AG08396 (cell line): ENCODE data around the gene UBP1.
"Not testable (repeated sequence)": the region's sequence is repeated elsewhere in the genome, so short reads cannot be mapped to it uniquely, and the experiment has no call there.

Experiments
- DNase-seq: peaks from one replicate; pipeline ENCODE4 v3.0.0; 2012; ENCODE audit warnings: low spot score, mixed read lengths

The UBP1 gene

DNA sequence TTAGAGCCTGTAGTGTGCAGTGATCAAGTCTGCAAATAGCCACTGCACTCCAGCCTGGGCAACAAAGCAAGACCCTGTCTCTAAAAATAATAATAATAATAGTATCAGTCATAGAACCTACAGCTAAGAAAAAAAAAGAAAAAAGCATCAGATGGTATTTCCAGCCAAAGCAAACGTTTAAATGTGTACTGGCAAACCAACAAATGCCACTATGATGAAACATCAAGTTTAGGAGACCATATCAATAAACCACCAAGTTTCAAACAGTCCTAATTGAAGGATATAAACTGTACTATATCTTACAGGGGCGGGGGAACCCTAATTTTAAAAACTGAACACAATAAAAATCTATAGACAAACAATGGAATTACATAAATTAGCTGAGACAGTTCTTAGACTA, 6.4 kb downstream of the UBP1 start:
- no peak for DNase-seq

DNA sequence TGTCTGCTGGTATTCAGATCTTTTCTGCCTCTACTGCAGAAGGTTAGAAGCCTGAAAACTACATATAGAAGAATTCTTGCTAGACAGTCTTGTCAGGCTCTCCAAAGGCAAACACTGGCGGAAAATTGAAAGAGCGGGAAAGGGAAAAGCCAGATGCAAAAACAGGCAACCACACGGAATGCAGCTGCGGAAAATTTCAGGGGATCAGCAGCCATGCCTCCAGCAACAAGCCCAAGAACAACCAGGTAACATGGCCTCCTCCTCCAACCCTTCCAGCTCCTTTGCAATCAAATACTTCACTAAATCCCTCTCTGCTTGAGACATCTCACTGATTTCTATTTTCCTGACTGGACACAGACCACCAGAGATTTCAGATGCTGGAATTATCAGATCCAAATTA, 9.6 kb downstream of the UBP1 start:
- DNase-seq, result no peak

DNA sequence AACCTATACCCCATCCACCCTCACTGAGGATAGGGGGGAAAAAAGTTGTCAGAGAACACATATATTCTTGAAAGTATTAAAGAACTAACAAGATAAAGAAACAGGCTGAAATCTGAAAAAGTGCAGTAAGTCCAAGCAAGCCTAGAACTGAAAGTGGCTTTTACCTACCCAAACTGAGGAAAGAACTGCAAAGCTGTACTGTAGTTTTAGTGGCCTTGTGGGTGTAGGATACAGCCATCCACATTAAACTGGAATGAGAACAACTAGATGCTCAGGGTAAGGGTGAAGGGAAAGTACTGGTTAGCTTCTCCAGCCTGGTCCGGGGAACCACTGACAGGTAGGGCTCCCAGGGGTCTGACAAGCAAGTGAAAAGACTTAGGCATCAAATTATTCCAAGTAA, 10.1 kb downstream of the UBP1 start:
- DNase-seq, result no peak

DNA sequence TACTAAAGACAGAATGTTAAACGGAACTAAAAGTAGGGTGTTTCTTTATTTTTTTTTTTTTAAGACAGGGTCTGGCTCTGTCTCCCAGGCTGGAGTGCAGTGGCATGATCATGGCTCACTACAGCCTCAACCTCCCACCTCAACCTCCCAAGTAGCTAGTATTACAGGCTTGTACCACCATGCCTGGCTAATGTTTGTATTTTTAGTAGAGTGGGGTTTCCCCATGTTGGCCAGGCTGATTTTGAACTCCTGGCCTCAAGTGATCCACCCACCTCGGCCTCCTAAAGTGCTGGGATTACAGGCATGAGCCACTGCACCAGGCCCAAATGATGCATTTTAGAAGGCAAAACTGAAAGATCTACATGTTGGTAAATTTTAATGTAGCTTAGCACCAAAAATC, 10.9 kb downstream of the UBP1 start:
- DNase-seq, result not testable (repeated sequence)

DNA sequence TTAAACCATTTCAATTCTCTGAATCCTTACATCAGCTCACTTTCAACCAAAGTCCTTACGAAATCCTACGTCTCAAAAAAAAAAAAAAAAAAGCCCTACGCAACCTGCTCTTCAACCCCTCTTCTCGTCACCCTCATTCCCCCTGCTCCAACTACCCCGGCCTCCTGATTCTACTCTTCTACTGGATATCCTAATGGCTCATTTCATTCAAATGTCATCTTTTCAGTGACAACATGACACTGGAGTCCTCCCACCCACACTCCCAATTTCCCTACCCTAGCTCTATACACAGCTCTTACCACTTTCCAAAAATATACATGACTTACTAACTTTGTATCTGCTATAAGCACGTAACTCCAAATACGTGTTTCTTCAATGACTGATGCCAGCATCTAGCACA, 11.5 kb downstream of the UBP1 start:
- no peak for DNase-seq

DNA sequence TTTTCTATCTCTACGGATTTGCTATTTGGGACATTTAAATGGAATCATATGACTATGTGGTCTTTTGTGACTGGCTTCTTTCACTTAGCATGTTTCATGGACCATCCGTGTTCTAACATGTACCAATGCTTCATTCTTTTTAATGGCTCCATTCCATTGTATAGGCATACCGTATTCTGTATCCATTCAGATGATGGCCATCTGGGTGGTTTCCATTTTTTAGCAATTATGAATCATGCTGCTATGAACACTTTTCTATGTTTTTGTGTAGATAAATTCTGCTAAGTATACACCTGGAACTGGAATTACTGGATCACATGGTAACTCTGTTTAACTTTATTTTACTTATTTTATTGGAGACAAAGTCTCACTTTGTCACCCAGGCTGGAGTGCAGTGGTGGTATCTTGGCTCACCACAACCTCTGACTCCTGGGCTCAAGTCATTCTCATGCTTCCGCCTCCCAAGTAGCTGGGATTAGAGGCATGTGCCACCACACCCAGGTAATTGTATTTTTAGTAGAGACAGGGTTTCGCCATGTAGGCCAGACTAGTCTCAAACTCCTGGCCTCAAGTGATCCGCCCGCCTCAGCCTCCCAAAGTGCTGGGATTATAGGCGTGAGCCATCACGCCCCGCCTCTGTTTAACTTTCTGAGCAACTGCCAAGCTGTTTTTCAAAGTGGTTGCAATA, 13.4 kb downstream of the UBP1 start:
- DNase-seq, result no peak

DNA sequence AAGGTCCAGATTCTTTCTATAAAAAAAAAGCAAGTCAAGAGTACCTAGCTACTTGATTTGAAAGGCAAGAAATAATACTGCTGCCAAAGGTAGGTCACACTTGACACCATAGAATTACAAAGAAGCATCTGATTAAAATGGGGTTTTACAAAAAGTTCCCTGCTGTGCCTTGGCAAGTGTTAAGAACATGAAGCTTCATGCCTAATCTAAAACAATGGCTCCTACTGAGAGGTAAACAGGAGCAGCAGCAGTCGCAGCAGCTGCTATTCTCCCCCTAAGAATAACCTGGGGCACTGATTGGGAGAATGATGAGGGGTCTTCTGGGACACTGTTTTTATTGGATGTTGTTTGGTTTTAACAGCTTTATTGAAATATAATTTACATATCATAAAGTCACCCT, 14.1 kb downstream of the UBP1 start:
- DNase-seq, result no peak

DNA sequence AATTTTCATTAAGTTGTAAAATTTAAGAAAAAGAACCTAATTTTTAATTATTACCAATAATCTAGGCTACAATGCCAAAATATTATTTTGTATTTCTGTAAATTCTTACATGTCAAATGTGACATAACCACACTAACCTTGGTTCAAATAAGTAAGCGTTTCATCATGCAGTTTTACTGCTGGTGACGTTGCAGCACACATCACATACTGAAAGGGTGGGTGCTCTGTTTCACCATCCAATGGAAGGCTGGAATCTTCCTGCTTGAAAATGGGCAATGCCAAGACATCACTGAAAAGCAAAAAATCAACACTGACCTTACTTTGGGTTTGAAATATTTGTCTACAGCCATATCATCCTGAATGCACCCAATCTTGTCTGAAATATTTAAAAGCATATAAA, 14.8 kb downstream of the UBP1 start:
- DNase-seq, result no peak

DNA sequence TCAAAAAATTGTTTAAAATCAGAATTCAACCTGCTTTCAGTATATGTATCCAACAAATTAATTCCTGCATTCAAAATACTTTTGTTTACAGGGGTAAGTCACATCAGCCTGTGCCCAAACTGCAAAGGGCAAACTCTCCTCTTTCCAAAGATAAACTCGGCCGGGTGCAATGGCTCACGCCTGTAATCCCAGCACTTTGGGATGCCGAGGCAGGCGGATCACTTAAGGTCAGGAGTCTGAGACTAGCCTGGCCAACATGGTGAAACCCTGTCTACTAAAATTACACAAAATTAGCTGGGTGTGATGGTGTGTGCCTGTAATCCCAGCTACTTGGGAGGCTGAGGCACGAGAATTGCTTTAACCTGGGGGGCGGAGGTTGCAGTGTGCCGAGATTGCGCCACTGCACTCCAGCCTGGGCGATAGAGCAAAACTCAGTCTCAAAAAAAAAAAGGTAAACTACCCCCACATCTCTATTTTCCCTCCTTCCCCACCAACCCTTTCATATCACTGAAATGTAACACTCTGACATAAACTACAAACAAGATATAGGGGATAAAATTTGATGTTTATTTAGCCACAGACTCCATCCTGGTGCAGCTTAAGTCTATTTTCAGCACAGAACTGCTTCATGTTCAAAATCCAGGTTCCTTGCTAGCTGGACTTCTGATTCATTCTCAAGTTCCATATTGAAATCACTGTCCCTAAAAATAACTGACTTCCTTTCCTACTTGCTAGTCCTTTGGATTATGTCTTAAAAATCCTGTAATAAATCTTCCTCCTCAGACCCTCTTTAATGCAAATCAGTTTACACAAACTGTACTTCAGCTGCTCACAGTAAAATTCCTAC, 15.4 kb downstream of the UBP1 start:
- no peak for DNase-seq

DNA sequence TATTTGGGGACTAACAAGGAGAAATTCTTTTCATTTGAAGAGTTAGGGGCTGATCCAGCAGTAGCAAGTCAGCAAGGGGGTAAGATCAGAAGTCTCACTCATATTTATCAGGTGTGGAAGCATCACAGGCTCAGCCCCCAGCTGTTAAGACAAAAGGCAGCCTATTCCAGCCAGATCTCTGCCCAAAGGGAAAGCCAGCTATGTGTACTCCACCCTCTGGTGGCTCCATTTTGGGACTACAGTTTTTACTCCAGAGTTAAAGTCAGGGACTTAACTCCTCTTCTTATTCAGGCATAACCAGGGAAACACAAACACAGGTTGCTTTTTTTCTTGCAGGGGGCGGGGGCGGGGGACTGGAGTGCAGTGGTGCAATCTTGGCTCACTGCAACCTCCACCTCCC, 19.2 kb downstream of the UBP1 start:
- no peak for DNase-seq

DNA sequence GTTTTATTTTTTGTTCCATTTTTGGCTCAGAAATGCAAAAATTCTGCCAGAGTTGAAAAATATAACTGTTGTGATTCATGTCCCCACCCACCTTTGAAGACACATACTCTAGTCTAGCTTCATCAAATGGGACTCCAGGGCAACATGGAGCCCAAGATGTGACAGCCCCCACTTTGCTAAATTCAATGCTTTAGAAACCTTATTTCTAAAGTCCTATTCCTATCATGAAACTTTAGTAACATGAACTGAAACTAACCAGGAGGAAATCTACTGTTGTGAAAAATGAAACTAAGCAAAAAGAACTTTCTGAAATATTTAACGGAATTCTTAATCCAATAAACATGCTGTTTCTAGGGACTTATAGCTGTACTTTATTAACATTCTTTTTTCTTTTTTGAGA, 20.3 kb downstream of the UBP1 start:
- no peak for DNase-seq

DNA sequence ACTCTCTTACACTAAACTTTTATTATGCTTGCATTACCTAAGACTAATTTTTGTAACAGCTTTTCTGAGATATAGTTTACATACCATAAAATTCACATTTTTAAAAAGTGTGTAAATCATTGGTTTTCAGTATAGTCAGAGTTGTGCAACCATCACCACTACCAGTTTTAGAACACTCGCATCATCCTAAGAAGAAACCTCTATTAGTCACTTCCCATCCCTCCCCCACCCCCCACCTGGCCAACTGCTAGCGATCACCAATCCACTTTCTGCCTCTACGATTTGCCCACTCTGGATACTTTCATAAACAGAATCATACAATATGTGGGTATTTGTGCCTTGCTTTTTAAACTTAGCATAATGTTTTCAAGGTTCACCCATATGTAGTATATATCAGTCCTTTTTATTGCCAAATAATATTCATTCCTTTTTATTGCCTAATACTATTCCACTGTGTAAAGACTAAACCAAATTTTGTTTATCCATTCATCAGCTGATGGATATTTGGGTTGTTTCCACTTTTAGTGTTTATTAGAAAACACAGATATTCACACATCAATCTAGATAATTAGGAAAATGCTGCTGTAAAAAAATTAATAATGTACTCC, 23.0 kb downstream of the UBP1 start:
- no peak for DNase-seq

DNA sequence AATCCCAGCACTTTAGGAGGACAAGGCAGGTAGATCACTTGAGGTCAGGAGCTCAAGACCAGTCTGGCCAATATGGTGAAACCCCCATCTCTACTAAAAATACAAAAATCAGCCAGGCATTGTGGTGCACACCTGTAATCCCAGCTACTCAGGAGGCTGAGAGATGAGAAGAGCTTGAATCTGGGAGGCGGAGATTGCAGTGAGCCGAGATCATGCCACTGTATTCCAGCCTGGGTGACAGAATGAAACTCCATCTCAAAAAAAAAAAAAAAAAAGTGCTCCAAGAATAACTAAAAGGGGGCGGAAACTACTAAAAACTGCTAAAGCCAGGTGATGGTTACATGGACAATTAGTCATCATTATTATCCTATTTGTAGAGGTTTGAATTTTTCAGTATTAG, 29.4 kb downstream of the UBP1 start:
- DNase-seq, result not testable (repeated sequence)

DNA sequence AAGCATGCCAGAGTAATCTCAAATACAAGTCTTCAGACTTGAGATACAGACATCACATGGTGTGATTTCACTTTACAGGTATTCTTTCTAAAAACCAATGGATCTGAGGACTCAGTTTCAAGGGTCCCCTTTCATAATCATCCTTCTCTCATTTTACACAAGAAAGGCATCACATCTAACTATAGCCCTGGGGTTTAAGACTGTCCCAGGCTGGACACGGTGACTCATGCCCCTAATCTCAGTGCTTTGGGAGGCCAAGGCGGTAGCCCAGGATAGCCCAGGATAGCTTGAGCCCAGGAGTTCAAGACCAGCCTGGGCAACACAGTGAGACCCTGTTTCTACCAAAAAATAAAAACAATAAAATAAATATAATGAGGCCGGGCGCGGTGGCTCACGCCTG, 36.4 kb downstream of the UBP1 start:
- no peak for DNase-seq

DNA sequence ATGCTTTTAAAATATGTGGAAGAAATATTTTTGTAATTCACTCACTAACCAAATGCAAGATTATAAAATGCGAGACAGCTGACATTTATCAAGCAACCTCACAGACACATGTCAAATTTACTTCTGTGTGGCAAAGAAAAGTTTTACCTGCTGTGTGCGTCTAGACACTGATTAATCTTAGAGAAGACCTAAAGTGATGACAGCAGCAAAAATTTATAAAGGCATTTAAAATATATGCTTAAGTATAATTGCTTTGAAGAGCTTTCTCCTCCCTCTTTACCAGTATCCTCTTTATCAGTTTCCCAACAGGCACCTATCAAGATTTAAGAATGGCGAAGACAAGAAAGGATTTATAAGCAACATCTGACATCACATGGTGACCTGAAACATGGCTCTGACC, 37.3 kb downstream of the UBP1 start:
- DNase-seq, result no peak

DNA sequence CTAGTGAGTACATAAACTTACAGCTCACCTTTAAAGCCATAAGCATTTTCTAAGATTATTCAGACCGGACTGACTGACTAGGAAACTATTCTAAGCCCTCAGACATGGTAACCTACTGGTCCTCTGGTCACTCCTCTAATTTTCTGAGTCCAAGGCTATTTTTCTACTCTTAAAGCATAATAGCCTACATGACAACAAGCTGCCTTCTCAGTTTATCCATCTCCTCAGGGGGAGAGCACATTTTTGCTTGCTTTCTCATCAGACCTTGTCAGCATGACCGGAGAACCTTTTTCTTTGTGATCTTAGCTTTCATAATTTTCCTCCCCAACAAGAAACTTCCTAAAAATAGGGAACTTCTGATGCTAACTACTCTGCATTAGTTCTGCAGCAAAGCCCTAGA, 38.4 kb downstream of the UBP1 start:
- no peak for DNase-seq

DNA sequence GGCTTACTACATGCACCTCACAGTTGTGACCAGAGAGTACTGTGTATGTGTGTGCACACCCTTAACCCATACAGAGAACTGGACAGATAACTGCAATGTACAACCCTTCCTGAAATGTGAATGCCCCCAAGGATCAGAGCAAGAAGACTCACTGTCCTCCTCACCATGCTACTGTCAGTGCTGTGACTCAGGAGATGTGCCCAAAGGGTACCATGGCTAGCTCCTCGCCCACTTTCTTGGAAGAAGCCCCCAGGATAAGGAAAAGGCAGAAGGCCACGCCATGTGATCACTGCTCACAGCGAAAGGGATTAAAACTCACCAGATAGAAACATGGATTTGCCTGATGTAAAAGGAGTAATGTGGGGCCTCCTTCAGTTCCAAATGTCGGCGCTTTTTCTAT, 41.8 kb downstream of the UBP1 start:
- DNase-seq, result no peak

DNA sequence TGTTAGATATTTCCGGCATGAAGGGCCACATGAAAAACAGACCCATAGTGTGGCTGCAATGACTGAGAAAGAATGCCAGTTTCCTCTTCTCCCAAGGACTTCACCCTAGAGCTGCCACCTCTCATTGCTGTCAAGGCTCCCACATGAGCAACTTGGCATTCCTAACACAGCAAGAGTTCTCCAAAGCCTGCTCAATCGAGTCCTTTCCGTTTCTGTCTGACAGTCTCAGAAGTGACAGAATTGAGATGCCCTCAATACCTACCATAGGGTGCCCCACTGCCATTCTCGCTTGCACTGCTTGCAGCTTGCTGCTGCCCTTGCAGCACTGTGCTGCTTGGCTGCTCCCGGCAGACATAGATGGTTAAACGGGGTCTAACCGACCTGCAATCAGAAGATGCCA, 44.3 kb downstream of the UBP1 start:
- no peak for DNase-seq

DNA sequence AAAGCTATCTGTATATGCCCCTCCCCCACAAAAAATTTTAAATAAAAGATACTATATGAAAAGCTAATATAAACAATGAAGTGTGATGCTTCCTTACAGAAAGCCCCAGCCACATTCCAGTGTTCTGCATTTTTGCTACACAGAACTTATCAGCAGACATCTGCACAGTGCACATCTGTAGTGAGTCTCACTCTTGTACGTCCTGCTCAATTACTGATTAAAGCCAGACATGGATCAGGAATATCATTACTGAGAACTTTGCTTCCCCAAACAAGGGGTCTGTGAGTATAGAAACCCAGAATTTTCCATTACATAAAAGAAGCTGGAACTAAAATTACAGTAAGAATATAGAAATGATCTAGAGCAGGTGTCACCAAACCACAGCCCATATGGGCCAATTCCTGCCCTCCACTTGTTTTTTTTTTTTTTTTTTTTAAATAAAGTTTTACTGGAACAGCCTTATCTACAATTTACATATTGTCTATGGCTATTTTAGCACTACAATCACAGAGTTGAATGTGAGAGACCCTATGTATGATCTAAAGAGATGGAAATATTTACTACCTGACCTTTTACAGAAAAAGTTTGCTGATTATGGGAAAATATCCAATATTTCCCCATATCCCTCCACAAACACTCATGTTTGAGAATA, 45.7 kb downstream of the UBP1 start:
- no peak for DNase-seq

DNA sequence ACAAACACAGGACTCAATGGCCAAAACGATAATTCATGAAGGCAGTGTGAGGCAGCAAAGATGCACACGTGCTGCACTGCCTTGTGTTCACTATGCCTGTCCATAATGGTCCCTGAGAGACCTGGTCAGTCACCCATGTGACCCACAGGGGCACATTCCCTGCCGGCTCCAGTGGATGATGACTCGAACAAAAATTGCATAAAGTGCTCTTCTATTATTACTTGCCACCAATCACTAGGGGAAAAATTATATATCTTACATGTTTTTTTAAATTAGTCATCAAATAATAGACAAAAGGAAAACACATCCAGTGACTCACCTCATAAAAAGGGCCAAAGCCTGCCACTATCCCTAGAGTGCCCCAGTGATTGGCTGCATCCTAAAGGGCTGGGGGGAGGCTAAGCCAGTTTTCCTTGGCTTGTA, 47.5 kb downstream of the UBP1 start:
- DNase-seq, result peak; percentile 62

DNA sequence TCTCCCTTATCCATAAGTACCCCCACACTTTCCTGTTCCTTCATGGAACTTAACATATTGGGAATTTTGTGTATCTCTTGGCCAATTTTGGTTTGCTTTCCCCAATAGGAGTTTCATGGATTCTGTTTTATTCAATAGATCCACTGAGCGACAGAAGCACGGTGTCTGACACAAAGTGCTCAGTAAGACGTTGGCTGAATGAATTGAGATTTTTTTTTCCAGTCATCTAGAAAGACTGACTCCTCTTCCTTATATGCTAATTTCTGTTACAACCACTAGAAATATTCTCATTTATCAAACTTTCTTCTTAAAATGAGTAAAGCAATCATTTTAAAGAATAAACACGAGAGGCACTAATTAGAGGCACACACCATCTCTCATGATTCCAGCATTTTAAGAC, 48.1 kb downstream of the UBP1 start:
- DNase-seq, result no peak

DNA sequence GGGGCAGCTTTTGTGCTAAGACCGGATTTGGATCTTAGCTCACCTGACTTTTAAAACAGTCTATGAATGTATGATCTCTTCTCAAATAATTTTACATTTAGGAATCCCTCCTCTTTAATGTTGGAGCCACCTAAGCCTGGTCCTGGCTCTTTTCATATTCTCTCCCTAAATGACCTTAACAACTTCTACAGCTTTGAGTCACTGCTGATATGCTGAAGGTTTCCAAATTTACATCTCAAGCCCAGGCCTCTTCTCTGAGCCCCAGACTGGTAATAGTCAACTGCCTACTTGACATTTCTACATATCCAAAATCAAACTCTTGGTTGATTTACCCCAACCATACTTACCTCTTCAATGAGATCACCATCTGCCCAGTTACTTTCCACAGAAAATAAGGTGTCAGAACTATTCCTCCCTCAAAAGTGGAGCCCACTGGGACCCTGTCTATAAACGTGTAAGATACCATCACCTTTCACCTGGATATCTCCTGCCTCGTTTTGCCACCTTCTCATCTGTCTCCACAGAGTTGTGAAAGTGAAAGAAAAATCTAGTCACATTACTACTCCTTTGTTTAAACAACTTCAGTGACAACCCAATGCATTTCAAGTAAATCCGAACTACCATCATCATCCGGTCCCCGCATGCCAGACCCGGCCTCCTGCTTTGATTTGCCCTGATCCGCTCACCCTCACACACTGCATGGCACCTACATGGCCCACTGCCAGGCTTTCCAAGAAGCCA, 48.8 kb downstream of the UBP1 start:
- no peak for DNase-seq
